ENCODE data around the gene TMEM150A. TPM values are rescaled to one million over a fixed set of nuclear protein-coding genes. Genes with fewer than 3 reads are reported as not detected.

Gene TMEM150A
- total and polyA plus RNA-seq, 2 of the 13 experiments (the other 11 are each of a cell fraction or from before 2014, with no cell fraction given): 30.1 to 70.4 TPM

GRCh38 chr2:85611705-85612587, 9.4 kb upstream of the TMEM150A start, which contains the start of gene C2orf68 (continued):
- TF ChIP-seq ZNF34 (CRISPR knock-in tag; IDR thresholded peaks at IDR 0.05; ENCODE audit: borderline replicate concordance): peak; percentile 50
- peak; percentile 43; the same call in 1 of the 2 replicates for TF ChIP-seq SOX13 (IDR thresholded peaks at IDR 0.05)
- peak in 1 of 2 experiments; percentile 38; a peak in 1 of 4 replicates for TF ChIP-seq SOX13 (CRISPR knock-in tag; conservative IDR thresholded peaks at IDR 0.05 in 1 of 2, IDR thresholded peaks at IDR 0.05 in 1 of 2)
- TF ChIP-seq HOMEZ (CRISPR knock-in tag; IDR thresholded peaks at IDR 0.05; ENCODE audit: low read depth): 0 out of 2 replicates have a peak, but pooled peaks have one; percentile 61
- TF ChIP-seq ZNF556 (CRISPR knock-in tag; IDR thresholded peaks at IDR 0.05; ENCODE audit: borderline replicate concordance): peak; percentile 62
- TF ChIP-seq, protein P1, sequence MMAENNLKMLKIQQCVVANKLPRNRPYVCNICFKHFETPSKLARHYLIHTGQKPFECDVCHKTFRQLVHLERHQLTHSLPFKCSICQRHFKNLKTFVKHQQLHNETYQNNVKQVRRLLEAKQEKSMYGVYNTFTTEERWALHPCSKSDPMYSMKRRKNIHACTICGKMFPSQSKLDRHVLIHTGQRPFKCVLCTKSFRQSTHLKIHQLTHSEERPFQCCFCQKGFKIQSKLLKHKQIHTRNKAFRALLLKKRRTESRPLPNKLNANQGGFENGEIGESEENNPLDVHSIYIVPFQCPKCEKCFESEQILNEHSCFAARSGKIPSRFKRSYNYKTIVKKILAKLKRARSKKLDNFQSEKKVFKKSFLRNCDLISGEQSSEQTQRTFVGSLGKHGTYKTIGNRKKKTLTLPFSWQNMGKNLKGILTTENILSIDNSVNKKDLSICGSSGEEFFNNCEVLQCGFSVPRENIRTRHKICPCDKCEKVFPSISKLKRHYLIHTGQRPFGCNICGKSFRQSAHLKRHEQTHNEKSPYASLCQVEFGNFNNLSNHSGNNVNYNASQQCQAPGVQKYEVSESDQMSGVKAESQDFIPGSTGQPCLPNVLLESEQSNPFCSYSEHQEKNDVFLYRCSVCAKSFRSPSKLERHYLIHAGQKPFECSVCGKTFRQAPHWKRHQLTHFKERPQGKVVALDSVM (CRISPR knock-in tag; IDR thresholded peaks at IDR 0.05): peak; percentile 48
- peak; percentile 95 for TF ChIP-seq SNAI1 (CRISPR knock-in tag; IDR thresholded peaks at IDR 0.05; ENCODE audit: borderline replicate concordance)
- TF ChIP-seq, protein P2, sequence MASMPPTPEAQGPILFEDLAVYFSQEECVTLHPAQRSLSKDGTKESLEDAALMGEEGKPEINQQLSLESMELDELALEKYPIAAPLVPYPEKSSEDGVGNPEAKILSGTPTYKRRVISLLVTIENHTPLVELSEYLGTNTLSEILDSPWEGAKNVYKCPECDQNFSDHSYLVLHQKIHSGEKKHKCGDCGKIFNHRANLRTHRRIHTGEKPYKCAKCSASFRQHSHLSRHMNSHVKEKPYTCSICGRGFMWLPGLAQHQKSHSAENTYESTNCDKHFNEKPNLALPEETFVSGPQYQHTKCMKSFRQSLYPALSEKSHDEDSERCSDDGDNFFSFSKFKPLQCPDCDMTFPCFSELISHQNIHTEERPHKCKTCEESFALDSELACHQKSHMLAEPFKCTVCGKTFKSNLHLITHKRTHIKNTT (CRISPR knock-in tag; IDR thresholded peaks at IDR 0.05): 0 out of 2 replicates have a peak, but pooled peaks have one; percentile 45
- TF ChIP-seq KLF11 (CRISPR knock-in tag; IDR thresholded peaks at IDR 0.05): peak; percentile 94
- 0 out of 2 replicates have a peak, but pooled peaks have one; percentile 29 for TF ChIP-seq ZNF225 (CRISPR knock-in tag; IDR thresholded peaks at IDR 0.05)
- no peak for TF ChIP-seq ZNF569 (CRISPR knock-in tag; IDR thresholded peaks at IDR 0.05; ENCODE audit: borderline replicate concordance)
- TF ChIP-seq ZNF256 (CRISPR knock-in tag; conservative IDR thresholded peaks at IDR 0.05): no peak; the same call in 1 of the 2 replicates
- no peak for TF ChIP-seq NONO (IDR thresholded peaks at IDR 0.05)
- peak; percentile 72 for TF ChIP-seq NONO (CRISPR knock-in tag; conservative IDR thresholded peaks at IDR 0.05)
- 0 out of 2 replicates have a peak, but pooled peaks have one; percentile 46 for TF ChIP-seq ZNF367 (CRISPR knock-in tag; IDR thresholded peaks at IDR 0.05; ENCODE audit: borderline replicate concordance)
- TF ChIP-seq HES4 (CRISPR knock-in tag; IDR thresholded peaks at IDR 0.05; ENCODE audit: borderline replicate concordance): peak; percentile 90
- TF ChIP-seq ZNF558 (CRISPR knock-in tag; IDR thresholded peaks at IDR 0.05; ENCODE audit: borderline replicate concordance): peak; percentile 75; the same call in 1 of the 2 replicates
- TF ChIP-seq USF2 (IDR thresholded peaks at IDR 0.05; ENCODE audit: low read depth, low read length): no peak
- peak; percentile 54; the same call in 1 of the 2 replicates for TF ChIP-seq USF2 (CRISPR knock-in tag; IDR thresholded peaks at IDR 0.05; ENCODE audit: borderline replicate concordance)
- TF ChIP-seq GABPB1 (CRISPR knock-in tag; IDR thresholded peaks at IDR 0.05): peak; percentile 99
- TF ChIP-seq ZIK1 (CRISPR knock-in tag; IDR thresholded peaks at IDR 0.05; ENCODE audit: borderline replicate concordance, low read depth): peak; percentile 66; the same call in 1 of the 2 replicates
- no peak; the same call in 1 of the 2 replicates for TF ChIP-seq ZNF510 (CRISPR knock-in tag; IDR thresholded peaks at IDR 0.05; ENCODE audit: low read depth)
